HAP-1 (cell line): Measurements from ENCODE around the gene ATOX1.
"Not testable (repeated sequence)": the region's sequence is repeated elsewhere in the genome, so short reads cannot be mapped to it uniquely, and the experiment has no call there.

Experiments
- DNase-seq, 2 experiments: peaks; one replicate each; pipeline ENCODE4 v3.0.0-alpha.2; 2016 to 2020; ENCODE audit warnings: low spot score in 2 of 2
- H3K27me3 ChIP-seq: fragments of 250-450 bp; sonication (Bioruptor Pico); 2 replicates; pipeline ENCODE4 v1.5.1; 2020; ENCODE audit warnings: low read depth, mild to moderate bottlenecking, moderate library complexity
- H3K36me3 ChIP-seq: fragments of 250-450 bp; sonication (Bioruptor Pico); replicated peaks from 2 replicates; pipeline ENCODE4 v1.5.1; 2020; ENCODE audit warnings: mild to moderate bottlenecking
- H3K4me1 ChIP-seq: fragments of 250-450 bp; sonication (Bioruptor Pico); 2 replicates; pipeline ENCODE4 v1.5.1; 2020; ENCODE audit warnings: mild to moderate bottlenecking
- H3K4me3 ChIP-seq: fragments of 250-450 bp; sonication (Bioruptor Pico); 2 replicates; pipeline ENCODE4 v1.5.1; 2020; ENCODE audit warnings: mild to moderate bottlenecking, moderate library complexity
- H3K9me3 ChIP-seq: fragments of 250-450 bp; sonication (Bioruptor Pico); 2 replicates; pipeline ENCODE4 v1.5.1; 2020; ENCODE audit warnings: mild to moderate bottlenecking, moderate library complexity
- in situ Hi-C: fragments of 300-500 bp; cut with MboI; formaldehyde crosslinking; loops from 3 replicates; pipeline ENCODE4 v1.14.3; 2020; ENCODE audit warnings: low sequenced_read_pairs, inconsistent platforms, mixed read lengths

ATOX1 gene, protein sequence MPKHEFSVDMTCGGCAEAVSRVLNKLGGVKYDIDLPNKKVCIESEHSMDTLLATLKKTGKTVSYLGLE

DNA sequence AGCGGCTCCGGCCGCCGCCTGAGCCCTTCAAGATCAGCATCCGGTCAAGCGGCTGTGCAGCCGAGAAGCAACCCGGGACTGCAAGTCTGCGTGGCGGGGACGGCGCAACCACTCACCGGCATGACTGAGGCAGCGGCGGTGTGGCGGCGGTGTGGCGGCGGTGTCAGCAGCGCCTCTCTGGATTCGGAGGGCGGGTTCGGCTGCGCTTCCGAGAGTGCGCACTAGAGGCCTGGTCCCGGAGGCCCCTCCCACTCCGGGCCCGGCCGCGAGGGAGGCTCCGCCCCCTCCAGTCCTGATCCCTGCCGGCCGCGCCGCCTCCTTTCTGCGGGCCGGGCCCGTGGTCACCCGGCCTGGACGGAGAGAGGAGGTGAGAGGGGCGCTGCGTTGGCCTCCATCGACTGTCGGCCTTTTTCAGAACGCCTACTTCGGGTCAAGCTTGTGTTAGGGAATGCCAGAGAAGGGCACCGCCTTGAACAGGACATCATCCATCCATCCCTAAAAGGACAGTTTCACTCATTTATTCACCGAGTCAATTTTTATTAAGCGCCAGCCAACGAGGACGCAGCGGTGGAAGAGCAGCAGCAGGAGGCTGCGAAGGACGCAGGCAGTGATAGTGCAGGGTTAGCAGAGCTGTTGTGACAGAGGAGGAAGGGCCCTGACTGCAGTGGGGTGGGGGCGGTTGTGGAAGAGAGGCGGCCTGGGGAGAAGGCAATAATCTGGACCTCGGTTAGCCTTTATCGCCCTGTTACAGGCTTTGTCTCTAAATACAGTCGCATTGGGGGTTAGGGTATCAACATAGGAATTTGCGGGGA is at the start of gene ATOX1:
ATOX1 (minus strand) TSS at position 202 of the 812 bp plus-strand sequence; CDS start at position 122, 80 bp downstream.
- H3K4me1 ChIP-seq = peaks cover 9% of the 10 kb centered on the region; the same call in 1 of the 2 replicates
- DNase-seq = peak; percentile 88 to 93
- H3K27me3 ChIP-seq = no peaks in the 10 kb centered on the region
- H3K9me3 ChIP-seq = no peaks in the 10 kb centered on the region
- H3K4me3 ChIP-seq = peak within 1 kb of the TSS; percentile 87
- in situ Hi-C loops = no loop called here
- H3K36me3 ChIP-seq = no peaks in the 10 kb centered on the region

DNA sequence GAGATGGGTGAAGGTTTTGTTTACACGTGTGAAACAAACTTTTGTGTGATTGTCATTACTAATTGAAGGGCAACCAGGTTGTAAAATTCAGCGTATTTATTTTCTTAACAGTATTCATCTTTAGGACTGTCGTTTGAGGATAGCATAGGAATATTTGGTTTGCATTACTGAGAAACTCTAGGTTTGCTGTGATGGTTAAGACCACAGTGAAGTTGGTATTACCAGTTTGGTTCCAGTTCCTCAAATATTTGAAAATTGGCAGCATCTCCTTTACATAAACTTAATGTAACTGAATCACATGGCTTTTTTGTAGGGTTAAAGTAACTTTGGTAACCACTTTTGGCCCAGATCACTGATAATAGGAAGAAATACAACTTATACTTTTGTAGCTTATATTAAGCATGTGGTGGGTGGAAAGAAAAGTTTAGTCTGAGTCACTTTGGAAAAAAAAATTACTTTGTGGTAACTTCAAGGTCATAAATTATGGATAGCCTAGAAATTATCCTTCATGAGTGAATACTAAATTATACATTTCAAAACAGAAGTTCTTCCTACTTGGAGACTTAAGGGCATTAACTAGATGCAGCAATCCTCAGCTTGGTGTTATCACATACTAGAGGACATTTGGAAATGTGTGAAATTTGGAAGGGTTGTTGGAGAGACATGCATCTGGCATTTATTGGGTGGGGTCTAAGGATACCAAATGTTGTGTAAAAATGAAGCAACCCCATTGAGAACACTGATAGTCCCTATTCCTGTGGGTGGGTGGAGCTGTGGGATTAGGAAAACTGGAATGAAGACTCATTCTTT is 47.2 kb upstream of the ATOX1 start:
- in situ Hi-C loops = no loop called here
- DNase-seq = no peak
- H3K36me3 ChIP-seq = peaks cover 95% of the 10 kb centered on the region
- no peaks in the 10 kb centered on the region for H3K4me1 ChIP-seq
- no peaks in the 10 kb centered on the region for H3K27me3 ChIP-seq
- no peak overlapping the region for H3K4me3 ChIP-seq
- H3K9me3 ChIP-seq = no peaks in the 10 kb centered on the region

DNA sequence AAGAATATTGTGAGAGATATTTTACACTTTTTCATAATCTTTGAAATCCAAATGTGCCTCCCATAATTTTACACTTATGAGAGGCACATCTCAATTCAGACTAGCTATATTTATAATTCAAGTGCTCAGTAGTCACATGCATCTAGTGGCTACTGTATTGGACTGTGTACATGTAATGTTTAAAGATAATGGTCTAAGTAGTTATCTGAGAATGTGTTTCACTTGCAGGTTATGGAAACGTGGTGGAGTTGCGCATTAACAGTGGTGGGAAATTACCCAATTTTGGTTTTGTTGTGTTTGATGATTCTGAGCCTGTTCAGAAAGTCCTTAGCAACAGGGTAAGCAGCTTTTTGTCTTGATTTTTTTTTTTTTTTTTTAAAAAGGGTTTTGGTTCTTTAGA is 42.1 kb upstream of the ATOX1 start:
- in situ Hi-C loops = no loop called here
- Histone ChIP-seq H3K9me3 (no peaks in the 10 kb centered on the region), H3K4me3 (no peak overlapping the region), H3K27me3 (no peaks in the 10 kb centered on the region), H3K36me3 (peaks cover 100% of the 10 kb centered on the region), H3K4me1 (no peaks in the 10 kb centered on the region)
- no peak for DNase-seq

DNA sequence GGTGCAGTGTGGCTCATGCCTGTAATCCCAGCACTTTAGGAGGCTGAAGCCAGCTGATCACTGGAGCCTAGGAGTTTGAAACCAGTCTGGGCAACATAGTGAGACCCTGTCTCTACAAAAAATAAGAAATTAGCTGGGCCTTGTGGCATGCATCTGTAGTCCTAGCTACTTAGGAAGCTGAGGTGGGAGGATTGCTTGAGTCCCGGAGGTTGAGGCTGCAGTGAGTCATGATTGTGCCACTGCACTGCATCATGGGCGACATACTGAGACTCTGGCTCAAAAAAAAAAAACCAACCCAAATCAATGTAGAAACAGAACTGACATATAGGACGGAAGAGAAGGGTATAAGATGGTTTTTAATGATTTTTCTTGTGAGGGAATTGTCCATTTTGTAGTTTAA is 41.0 kb upstream of the ATOX1 start:
- H3K4me3 ChIP-seq = no peak overlapping the region
- peaks cover 100% of the 10 kb centered on the region for H3K36me3 ChIP-seq
- no peaks in the 10 kb centered on the region for H3K9me3 ChIP-seq
- no peaks in the 10 kb centered on the region for H3K27me3 ChIP-seq
- DNase-seq = no peak
- in situ Hi-C loops = no loop called here
- H3K4me1 ChIP-seq = no peaks in the 10 kb centered on the region

DNA sequence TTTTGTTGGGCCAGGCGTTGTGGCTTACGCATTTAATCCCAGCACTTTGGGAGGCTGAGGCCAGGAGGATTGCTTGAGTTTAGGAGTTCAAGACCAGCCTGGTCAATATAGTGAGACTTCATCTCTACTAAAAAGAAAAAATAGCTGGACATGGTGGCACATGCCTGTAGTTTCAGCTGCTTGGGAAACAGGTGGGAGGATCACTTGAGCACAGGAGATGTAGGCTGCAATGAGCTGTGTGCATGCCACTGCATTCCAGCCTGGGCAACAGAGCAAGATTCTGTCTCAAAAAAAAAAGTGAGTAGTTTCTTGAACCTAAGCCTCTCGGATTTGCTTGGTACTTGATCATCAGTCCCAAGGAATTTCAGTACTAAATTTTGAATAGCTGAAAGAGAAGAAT is 40.2 kb upstream of the ATOX1 start:
- H3K4me1 ChIP-seq = no peaks in the 10 kb centered on the region
- H3K36me3 ChIP-seq = peaks cover 100% of the 10 kb centered on the region
- H3K9me3 ChIP-seq = no peaks in the 10 kb centered on the region
- in situ Hi-C loops = no loop called here
- no peak overlapping the region for H3K4me3 ChIP-seq
- no peaks in the 10 kb centered on the region for H3K27me3 ChIP-seq
- no peak for DNase-seq

DNA sequence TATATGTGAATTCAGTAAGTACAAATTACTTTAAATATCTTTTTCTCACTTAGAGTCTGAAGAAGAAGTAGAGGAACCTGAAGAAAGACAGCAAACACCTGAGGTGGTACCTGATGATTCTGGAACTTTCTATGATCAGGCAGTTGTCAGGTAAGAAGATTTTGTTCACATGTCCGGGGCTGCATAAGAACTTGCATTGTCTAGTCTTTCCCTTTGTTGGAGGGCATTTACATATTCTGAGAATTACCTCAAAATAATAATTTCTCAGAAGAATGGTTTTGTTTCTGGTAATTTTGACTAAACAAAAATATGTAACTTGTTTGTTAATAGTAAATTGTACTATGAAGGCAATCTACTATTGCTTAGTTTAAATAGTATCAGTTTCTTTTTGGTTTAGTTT is 37.0 kb upstream of the ATOX1 start:
- no peak for DNase-seq
- in situ Hi-C loops = no loop called here
- Histone ChIP-seq H3K4me3 (no peak overlapping the region), H3K27me3 (no peaks in the 10 kb centered on the region), H3K9me3 (no peaks in the 10 kb centered on the region), H3K36me3 (peaks cover 98% of the 10 kb centered on the region), H3K4me1 (no peaks in the 10 kb centered on the region)

DNA sequence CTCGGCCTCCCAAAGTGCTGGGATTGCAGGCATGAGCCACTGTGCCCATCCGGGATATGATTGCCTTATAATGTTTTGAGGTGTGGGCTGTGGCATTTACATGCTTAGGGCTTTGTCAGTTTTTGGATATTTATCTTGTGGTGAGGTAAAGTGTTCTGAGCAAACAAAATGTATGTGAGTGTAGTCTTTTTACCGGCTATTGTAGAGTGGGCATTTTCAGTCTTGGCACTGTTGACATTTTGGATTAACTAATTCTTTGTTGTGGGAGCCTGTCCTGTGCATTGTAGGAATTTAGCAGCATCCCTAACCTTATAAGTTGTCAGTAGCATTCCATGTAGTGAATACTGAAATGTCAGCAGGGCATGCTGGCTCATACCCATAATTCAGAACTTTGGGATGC is 34.9 kb upstream of the ATOX1 start:
- no peak overlapping the region for H3K4me3 ChIP-seq
- no peaks in the 10 kb centered on the region for H3K27me3 ChIP-seq
- H3K4me1 ChIP-seq = no peaks in the 10 kb centered on the region
- peaks cover 97% of the 10 kb centered on the region for H3K36me3 ChIP-seq
- in situ Hi-C loops = no loop called here
- no peak for DNase-seq
- H3K9me3 ChIP-seq = no peaks in the 10 kb centered on the region

DNA sequence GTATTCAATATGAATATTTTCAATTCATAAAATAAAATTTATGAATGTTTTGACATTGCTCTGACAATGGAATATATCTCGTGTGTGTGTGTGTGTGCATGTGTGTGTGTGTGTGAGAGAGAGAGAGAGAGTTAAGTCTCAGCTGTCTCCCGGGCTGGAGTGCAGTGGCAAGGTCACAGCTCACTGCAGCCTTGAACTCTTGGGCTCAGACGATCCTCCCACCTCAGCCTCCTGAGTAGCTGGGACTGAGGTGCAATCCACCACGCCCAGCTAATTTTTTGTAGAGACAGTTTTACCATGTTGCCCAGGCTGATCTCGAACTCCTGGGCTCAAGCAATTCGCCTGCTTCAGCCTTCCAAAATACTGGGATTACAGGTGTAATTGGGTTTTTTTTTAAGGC is 29.4 kb upstream of the ATOX1 start:
- no peaks in the 10 kb centered on the region; the same call in 1 of the 2 replicates for H3K9me3 ChIP-seq
- H3K4me1 ChIP-seq = peaks cover 7% of the 10 kb centered on the region; the same call in 1 of the 2 replicates
- DNase-seq = no peak
- peaks cover 76% of the 10 kb centered on the region for H3K36me3 ChIP-seq
- no peak overlapping the region for H3K4me3 ChIP-seq
- H3K27me3 ChIP-seq = no peaks in the 10 kb centered on the region
- in situ Hi-C loops = no loop called here

DNA sequence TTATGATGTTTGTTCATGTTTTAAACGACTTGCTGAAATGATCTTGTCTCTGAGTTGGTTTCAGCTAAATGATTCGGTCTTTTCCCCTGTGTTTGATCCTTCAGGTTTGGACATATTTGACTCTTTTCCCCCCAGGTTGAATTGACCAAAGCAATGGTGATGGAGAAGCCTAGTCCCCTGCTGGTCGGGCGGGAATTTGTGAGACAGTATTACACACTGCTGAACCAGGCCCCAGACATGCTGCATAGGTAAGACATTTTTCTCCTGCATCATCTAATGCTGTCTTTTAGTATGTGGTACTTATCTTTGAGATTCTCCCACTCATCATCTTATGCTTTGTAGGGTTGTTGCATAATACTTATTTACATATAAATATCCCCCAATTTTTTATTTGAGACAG is 28.0 kb upstream of the ATOX1 start:
- Histone ChIP-seq H3K4me3 (no peak overlapping the region), H3K36me3 (peaks cover 62% of the 10 kb centered on the region), H3K9me3 (no peaks in the 10 kb centered on the region; the same call in 1 of the 2 replicates), H3K4me1 (peaks cover 16% of the 10 kb centered on the region), H3K27me3 (no peaks in the 10 kb centered on the region)
- no peak for DNase-seq
- in situ Hi-C loops = no loop called here

DNA sequence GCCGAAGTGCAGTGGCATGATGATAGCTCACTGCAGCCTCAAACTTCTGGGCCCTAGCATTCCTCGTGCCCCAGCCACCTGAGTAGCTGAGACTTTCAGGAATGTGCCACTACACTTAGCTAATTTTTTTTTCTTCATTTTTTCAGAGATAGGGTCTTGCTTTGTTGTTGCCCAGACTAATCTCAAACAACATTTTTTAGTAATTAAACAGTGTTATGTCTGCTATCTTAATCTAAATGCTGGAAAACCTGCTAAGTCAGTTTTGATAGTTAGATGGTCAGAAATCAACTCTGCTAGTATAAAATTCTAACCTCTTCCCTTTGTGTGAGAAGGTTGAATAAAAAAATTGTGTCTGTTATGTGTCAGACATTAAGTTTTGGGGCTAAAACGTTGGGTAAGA is 25.7 kb upstream of the ATOX1 start:
- H3K36me3 ChIP-seq = peaks cover 48% of the 10 kb centered on the region

DNA sequence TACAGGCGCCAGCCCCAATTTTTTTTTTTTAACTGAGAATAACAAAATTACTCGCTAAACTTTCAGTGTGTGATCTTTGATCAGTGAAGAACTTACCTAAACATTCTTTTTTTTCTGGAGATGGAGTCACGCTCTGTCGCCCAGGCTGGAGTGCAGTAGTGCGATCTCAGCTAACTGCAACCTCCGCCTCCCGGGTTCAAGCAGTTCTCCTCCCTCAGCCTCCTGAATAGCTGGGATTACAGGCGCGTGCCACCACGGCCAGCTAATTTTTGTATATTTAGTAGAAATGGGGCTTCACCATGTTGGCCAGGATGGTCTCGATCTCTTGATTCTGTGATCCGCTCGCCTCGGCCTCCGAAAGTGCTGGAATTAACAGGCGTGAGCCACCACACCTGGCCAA is 25.2 kb upstream of the ATOX1 start:
- H3K4me3 ChIP-seq, DNase-seq, H3K9me3 ChIP-seq, H3K27me3 ChIP-seq, in situ Hi-C loops: not testable (repeated sequence)
- Histone ChIP-seq H3K4me1 (peaks cover 32% of the 10 kb centered on the region), H3K36me3 (peaks cover 47% of the 10 kb centered on the region)

More for the DNA sequence above, 25.7 kb upstream of the ATOX1 start:
- Histone ChIP-seq H3K4me1 (peaks cover 29% of the 10 kb centered on the region), H3K27me3 (no peaks in the 10 kb centered on the region), H3K9me3 (no peaks in the 10 kb centered on the region; the same call in 1 of the 2 replicates), H3K4me3 (no peak overlapping the region)
- DNase-seq = no peak
- in situ Hi-C loops = no loop called here

DNA sequence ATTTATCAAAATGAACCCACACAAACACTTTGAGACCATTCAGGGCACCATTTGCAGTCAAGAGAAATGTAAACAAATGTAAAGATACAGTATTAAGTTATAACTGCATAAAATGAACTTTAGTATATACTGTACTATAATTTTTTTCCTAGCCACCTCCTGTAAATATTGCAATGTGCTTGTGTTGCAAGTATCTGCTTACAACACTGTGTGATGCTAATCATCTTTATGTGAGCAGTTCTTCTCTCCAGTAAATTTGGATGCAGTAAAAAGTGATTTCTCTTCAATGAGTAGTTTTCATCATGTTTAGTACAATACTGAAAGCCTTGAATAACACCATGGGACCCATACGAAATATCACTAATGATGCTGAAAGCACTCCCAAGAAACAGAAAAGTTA is 22.8 kb upstream of the ATOX1 start:
- in situ Hi-C loops = no loop called here
- no peaks in the 10 kb centered on the region for H3K27me3 ChIP-seq
- peaks cover 44% of the 10 kb centered on the region for H3K36me3 ChIP-seq

DNA sequence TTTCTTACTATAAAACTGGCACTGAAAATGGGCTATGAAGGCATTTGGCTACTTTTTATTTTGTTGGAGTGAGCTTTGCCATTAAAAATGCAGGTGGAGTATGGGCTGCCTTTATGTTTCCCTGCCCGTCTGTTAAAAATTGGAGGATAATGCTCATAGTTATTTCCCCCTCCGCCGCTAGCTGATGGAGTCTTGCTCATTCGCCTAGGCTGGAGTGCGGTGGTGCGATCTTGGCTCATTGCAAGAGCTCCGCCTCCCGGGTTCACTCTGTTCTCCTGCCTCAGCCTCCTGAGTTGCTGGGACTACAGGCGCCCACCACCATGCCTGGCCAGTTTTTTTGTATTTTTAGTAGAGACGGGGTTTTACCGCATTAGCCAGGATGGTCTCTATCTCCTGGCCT is 21.9 kb upstream of the ATOX1 start:
- H3K27me3 ChIP-seq = no peaks in the 10 kb centered on the region
- no peak overlapping the region for H3K4me3 ChIP-seq
- no peaks in the 10 kb centered on the region; the same call in 1 of the 2 replicates for H3K9me3 ChIP-seq
- in situ Hi-C loops = no loop called here
- peaks cover 45% of the 10 kb centered on the region for H3K4me1 ChIP-seq
- peak in 1 of 2 experiments; percentile 35 for DNase-seq
- H3K36me3 ChIP-seq = peaks cover 41% of the 10 kb centered on the region

More for the DNA sequence above, 22.8 kb upstream of the ATOX1 start:
- Histone ChIP-seq H3K4me3 (no peak overlapping the region), H3K4me1 (peaks cover 42% of the 10 kb centered on the region), H3K9me3 (no peaks in the 10 kb centered on the region; the same call in 1 of the 2 replicates)
- DNase-seq = no peak
